ENCODE results near the gene KRT6C.

DNA sequence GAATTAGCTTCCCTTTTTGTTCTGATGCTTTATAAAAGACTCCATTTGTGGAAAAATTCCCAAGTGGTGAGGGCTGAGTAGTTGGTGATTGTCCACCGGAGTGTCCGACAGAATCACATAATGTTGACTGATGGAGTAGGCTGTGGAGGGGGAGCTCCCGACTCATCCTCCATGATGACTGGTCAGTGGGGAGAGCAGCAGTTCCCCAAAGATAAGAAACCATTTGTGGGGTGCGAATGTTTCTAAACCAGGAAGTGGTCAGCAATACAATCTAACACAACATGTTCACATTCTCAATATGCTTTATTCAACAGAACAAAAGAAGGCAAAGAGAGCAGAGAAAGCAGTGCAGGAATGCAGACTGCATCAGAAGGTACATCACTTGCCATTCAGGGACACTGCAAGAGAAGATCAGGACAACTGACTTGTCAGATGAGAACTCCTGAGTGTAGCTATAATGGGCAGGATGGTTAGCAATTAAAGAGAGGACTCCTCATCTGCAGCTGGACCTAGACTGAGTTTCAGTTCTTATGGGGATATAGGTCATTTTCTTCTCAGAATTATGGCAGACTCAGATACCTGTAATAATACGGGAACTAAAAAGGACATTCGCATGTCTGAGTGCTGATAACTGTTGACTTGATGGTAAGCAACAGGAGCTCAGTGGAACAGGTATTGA is 27.1 kb downstream of the KRT6C start:
- no peak for TF ChIP-seq POLR2A (IDR thresholded peaks at IDR 0.05)
- no peak for TF ChIP-seq CTCF (IDR thresholded peaks at IDR 0.05 in 4 of 5, conservative IDR thresholded peaks at IDR 0.05 in 1 of 5)

Measured in gastrocnemius medialis (tissue), 4 donors.